Activated T-helper 2 cell treated with anti-CD3 and anti-CD28 coated beads, Interferon-gamma antibody, Interleukin-2, Interleukin-4, amounts not matched to agents 10 μg/mL and 5 μg/mL and 100 μg/mL, durations not matched to agents 14 hours and 24 hours and 36 hours (primary cell): ENCODE measurements around the gene TRERF1. TPM values are rescaled to one million over a fixed set of nuclear protein-coding genes. Genes with fewer than 3 reads are reported as not detected.
"Not testable (repeated sequence)": the region's sequence is repeated elsewhere in the genome, so short reads cannot be mapped to it uniquely, and the experiment has no call there.

ENCODE experiments used
- DNase-seq: peaks from one replicate; pipeline ENCODE4 v3.0.0; 2021; ENCODE audit warnings: low spot score
- H3K27ac Mint-ChIP-seq: one replicate; pipeline ENCODE4 v1.8.0; 2021; ENCODE audit warnings: mixed read lengths
- H3K27me3 Mint-ChIP-seq: one replicate; pipeline ENCODE4 v1.8.0; 2021; ENCODE audit warnings: low read depth, mixed read lengths
- H3K36me3 Mint-ChIP-seq: one replicate; pipeline ENCODE4 v1.8.0; 2021; ENCODE audit warnings: low read depth, mixed read lengths
- H3K4me1 Mint-ChIP-seq: one replicate; pipeline ENCODE4 v1.8.0; 2021; ENCODE audit warnings: low read depth, mixed read lengths
- H3K4me3 Mint-ChIP-seq: one replicate; pipeline ENCODE4 v1.8.0; 2021; ENCODE audit warnings: low read depth, mild to moderate bottlenecking, moderate library complexity, mixed read lengths
- H3K9me3 Mint-ChIP-seq: one replicate; pipeline ENCODE4 v1.8.0; 2021; ENCODE audit warnings: mixed read lengths
- intact Hi-C: fragments of 100-400 bp; cut with micrococcal nuclease; formaldehyde crosslinking; loops from one replicate; pipeline ENCODE4 v1.15.1; 2023
- total RNA-seq: library from RNA; stranded (reverse); gene quantifications from 2 replicates; pipeline ENCODE4 v1.2.3, GENCODE V29; 2022

The TRERF1 gene
- total RNA-seq, 1 donor from 2014 or later: 19.6 TPM

DNA sequence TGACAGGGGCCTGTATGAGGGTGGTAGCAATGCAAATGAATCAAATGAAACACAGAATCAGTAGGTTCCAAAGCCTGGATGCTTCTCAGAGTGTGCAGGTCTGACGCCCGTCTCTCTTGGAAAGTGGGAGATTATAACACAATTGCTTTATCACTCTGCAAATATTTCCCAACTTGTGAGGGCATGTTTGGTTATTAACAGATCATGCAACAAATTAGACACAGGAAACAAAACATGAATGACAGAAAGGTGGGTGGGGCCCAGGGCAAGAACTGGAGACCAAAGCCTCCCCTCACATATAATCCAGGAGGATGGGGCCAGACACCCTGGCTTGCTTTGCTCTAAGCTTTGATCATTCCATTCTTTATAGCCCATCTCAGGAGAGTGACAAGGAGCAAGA, 125.5 kb downstream of the TRERF1 start:
- Mint-ChIP-seq H3K36me3 (peaks cover 23% of the 10 kb centered on the region), H3K27me3 (no peaks in the 10 kb centered on the region), H3K4me1 (peaks cover 18% of the 10 kb centered on the region), H3K9me3 (peaks cover 8% of the 10 kb centered on the region), H3K4me3 (no peak overlapping the region), H3K27ac (no peak overlapping the region)
- DNase-seq: no peak
- intact Hi-C loops: no loop called here

DNA sequence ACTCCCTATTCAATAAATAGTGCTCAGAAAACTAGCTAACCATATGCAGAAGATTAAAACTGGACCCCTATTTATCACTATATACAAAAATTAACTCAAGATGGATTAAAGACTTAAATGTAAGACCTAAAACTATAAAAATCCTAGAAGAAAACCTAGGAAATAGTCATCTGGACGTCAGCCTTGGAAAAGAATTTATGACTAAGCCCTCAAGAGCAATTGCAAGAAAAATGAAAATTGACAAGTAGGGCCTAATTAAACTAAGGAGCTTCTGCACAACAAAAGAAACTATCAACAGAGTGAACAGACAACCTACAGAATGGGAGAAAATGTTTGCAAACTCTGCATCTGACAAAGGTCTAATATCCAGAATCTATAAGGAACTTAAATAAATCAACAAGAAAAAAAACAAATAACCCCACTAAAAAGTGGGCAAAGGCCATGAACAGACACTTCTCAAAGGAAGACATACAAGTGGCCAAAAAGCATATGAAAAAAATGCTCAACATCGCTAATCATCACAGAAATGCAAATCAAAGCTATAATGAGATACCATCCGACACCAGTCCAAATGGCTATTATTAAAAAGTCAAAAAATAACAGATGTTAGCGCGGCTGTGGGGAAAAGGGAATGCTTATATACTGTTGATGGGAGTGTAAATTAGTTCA, 126.9 kb downstream of the TRERF1 start:
- H3K27ac Mint-ChIP-seq, H3K9me3 Mint-ChIP-seq, DNase-seq, intact Hi-C loops, H3K27me3 Mint-ChIP-seq, H3K4me3 Mint-ChIP-seq: not testable (repeated sequence)
- Mint-ChIP-seq H3K4me1 (peaks cover 19% of the 10 kb centered on the region), H3K36me3 (peaks cover 25% of the 10 kb centered on the region)

DNA sequence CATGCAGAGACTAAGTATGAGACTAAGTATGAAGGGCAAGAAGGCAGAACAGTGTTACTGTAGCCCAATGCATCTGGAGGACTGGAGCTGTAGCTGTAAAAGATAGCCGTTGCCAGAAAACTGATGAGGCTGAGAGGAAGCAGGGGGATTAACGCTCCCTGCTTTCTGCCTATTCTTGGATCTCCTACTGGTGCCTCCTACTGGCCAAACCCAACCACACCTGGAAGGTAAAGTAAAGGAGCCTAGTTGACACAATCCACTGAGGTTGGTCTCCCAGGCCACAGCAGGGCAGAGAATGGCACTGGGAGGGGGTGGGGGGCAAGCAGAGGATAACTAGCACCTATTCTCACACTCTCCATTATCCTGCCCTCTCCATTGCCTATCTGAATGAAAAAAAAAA, 129.1 kb downstream of the TRERF1 start:
- no peak overlapping the region for H3K4me3 Mint-ChIP-seq
- H3K27ac Mint-ChIP-seq: no peak overlapping the region
- DNase-seq: no peak
- H3K4me1 Mint-ChIP-seq: peaks cover 25% of the 10 kb centered on the region
- peaks cover 8% of the 10 kb centered on the region for H3K9me3 Mint-ChIP-seq
- peaks cover 25% of the 10 kb centered on the region for H3K36me3 Mint-ChIP-seq
- H3K27me3 Mint-ChIP-seq: no peaks in the 10 kb centered on the region
- intact Hi-C loops: loop anchor here (1.0 kb wide), 1 partner anchor 16 kb away; no protein-coding TSS in a partner anchor

DNA sequence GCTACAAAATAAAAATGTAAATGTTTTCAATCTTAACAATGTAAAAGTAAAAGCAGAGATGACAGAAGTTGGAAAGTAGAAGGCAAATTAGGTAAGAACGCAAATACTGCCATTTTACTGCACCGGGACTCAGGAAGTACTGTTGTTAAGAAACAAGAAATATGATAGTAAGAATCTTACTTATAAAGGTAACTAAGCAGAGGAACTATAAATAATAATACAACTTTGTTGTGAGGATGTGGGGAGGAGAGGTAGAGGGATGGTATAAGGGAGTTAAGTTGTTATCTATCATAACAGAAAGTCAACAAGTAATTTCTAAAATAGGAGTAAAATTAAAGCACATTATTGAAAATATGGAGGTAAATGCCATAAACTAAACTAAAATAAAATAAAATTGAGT, 129.8 kb downstream of the TRERF1 start:
- DNase-seq: no peak
- H3K9me3 Mint-ChIP-seq: peaks cover 8% of the 10 kb centered on the region
- H3K27ac Mint-ChIP-seq: no peak overlapping the region
- H3K27me3 Mint-ChIP-seq: no peaks in the 10 kb centered on the region
- intact Hi-C loops: loop anchor here (1.0 kb wide), 1 partner anchor 16 kb away; no protein-coding TSS in a partner anchor
- H3K4me3 Mint-ChIP-seq: no peak overlapping the region
- peaks cover 28% of the 10 kb centered on the region for H3K4me1 Mint-ChIP-seq
- H3K36me3 Mint-ChIP-seq: peaks cover 25% of the 10 kb centered on the region

DNA sequence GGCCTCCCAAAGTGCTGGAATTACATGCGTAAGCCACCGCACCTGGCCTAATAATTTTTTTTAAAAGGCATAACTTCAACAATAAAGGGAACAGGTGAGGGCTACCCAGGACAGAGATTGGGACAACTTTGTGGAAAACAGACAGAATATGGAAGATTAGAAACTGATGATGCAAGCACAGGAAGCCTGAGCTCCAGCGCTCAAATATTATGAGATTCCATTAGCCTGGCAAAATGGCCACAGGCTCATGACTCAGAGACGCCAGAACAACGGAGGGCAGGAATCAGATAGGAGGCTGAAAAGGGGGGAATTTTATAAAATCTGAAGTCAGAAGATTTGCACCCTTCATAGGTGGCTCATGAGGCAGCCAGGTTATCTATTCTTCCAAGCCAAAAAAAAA, 131.0 kb downstream of the TRERF1 start:
- no peaks in the 10 kb centered on the region for H3K27me3 Mint-ChIP-seq
- peaks cover 30% of the 10 kb centered on the region for H3K4me1 Mint-ChIP-seq

DNA sequence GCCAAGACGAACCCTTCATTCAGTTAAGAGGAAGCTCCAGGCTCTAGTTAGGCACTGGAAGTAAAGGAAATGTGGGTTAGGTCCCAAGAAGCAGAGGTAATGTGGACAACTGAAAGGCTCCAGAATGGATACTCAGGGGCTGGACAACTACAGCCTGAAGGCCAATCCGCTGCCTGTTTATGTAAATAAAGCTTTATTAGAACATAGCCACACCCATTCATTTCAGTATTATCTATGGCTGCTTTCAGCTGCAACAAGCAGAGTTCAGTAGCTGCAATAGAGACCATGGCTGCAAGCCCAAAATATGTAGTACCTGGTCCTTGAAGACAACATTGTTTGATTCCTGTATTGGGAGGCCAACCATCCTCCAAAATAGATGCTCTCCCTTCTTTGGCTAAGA, 133.2 kb downstream of the TRERF1 start:
- DNase-seq: no peak
- H3K4me3 Mint-ChIP-seq: no peak overlapping the region
- H3K4me1 Mint-ChIP-seq: peaks cover 43% of the 10 kb centered on the region
- no peaks in the 10 kb centered on the region for H3K9me3 Mint-ChIP-seq
- H3K27ac Mint-ChIP-seq: no peak overlapping the region
- H3K36me3 Mint-ChIP-seq: peaks cover 12% of the 10 kb centered on the region
- H3K27me3 Mint-ChIP-seq: no peaks in the 10 kb centered on the region
- intact Hi-C loops: loop anchor here (5.0 to 10.0 kb wide), 2 partner anchors 206 to 229 kb away; no protein-coding TSS in a partner anchor

More for the DNA sequence above, 131.0 kb downstream of the TRERF1 start:
- peaks cover 18% of the 10 kb centered on the region for H3K36me3 Mint-ChIP-seq
- DNase-seq: no peak
- no peak overlapping the region for H3K27ac Mint-ChIP-seq
- intact Hi-C loops: no loop called here
- H3K9me3 Mint-ChIP-seq: peaks cover 8% of the 10 kb centered on the region
- H3K4me3 Mint-ChIP-seq: no peak overlapping the region

DNA sequence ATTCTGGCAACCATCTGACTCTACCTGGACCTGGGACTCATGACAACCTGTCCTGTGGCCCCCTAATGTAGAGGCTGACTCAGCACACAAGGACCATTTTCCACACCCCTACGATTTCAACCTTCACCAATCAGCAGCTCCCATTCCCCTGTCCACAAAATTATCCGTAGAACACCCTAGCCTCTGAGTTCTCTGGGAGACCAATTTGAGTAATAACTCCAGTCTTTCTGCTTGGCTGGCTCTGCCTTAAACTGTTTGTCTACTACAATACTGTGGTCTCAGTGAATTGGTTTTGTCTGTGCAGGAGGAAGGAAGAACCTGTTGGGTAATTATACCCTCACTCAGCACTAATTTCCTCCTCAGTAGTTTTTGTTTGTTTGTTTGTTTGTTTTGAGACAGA, 134.7 kb downstream of the TRERF1 start:
- Mint-ChIP-seq H3K9me3 (no peaks in the 10 kb centered on the region), H3K4me1 (peaks cover 47% of the 10 kb centered on the region), H3K4me3 (no peak overlapping the region), H3K36me3 (peaks cover 13% of the 10 kb centered on the region), H3K27me3 (no peaks in the 10 kb centered on the region), H3K27ac (peak overlapping the region; percentile 90)
- DNase-seq: no peak
- intact Hi-C loops: loop anchor here (1.0 to 10.0 kb wide), 6 partner anchors 22 to 230 kb away; no protein-coding TSS in a partner anchor

DNA sequence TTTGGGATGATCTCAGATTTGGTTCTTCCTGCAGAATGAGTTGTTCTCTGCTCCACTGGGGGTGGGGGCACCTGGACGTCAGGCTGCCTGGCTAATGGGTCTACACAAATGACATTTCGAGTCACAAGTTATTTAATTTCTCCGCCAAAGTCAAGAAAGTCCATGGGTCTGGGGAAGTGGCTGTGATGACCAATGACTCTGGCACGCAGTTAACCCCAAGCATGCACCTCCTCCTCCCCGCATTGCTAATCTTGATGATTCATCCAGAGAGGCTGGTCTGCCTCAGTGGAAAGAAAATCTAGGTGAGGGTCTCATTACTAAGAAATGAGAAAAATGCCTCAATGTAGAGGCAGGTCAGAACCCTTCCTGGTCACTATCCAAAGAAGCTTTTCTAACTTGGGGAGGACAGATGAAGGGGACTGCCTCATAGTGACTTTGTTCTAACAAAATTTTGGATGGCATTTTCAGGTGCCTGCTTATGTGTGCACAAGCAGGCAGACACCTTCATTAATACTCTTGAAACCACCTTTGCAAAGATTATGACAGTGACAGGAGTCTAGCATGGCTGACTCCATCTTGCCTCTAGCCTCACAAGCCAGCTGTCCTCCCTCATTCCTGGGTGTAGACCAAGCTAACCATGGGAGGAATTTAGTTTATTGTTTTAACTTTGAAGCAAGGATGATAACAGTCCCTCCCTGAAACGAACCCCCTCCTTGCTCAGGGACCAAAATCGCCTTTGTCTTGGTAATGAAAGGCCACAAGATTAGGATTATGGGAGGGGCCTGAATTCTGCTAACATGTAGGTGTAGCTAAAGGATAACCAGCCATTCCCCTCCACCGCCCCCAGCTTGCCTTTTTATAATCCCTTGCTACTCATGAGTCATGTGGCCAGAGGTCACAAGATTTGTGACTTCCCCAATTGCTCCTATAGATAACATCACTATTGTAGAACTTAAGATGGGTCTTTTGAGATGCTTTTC, 135.4 kb downstream of the TRERF1 start:
- Mint-ChIP-seq H3K9me3 (no peaks in the 10 kb centered on the region), H3K36me3 (peaks cover 10% of the 10 kb centered on the region), H3K27me3 (no peaks in the 10 kb centered on the region), H3K27ac (peak overlapping the region; percentile 90), H3K4me1 (peaks cover 43% of the 10 kb centered on the region), H3K4me3 (no peak overlapping the region)
- intact Hi-C loops: loop anchor here (1.0 to 10.0 kb wide), 6 partner anchors 23 to 231 kb away; no protein-coding TSS in a partner anchor
- no peak for DNase-seq

DNA sequence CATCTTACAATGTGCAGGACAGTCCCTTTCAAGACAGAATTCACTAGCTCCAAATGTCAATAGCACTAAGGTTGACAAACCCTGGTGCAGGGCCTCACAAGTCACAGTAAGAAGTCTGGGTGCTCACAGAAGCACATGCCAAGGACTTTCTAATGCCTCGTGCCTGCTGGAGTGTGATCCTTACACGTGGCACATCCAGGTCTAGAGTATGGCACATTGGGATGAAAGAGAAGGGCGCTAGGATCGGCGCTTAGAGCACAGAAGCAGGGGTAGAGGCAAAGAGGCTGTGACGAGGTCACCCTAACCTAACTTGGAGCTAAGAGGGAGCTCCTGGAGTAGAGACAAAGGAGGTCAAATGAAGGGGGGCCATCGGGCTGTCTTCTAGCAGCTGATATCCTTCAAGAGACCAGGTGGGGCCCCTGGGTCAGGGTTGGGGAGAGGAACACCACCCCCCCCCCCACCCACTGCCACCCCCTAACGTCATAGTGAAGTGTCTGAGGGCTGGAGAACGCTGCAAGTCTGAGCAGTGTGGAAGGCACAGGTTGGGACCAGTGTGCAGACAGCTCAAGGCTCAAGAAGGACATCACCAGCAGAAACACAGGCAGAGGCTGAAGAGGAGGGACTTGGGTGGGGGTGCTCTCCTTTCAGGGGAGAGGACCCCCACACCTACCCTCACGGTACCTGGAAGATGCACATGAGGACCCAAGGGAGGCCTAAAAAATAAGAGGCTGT, 136.3 kb downstream of the TRERF1 start:
- Mint-ChIP-seq H3K4me3 (no peak overlapping the region), H3K4me1 (peaks cover 40% of the 10 kb centered on the region), H3K27me3 (no peaks in the 10 kb centered on the region), H3K9me3 (no peaks in the 10 kb centered on the region), H3K27ac (peak overlapping the region; percentile 90), H3K36me3 (peaks cover 11% of the 10 kb centered on the region)
- intact Hi-C loops: loop anchor here (5.0 to 10.0 kb wide), 2 partner anchors 209 to 232 kb away; no protein-coding TSS in a partner anchor
- no peak for DNase-seq

DNA sequence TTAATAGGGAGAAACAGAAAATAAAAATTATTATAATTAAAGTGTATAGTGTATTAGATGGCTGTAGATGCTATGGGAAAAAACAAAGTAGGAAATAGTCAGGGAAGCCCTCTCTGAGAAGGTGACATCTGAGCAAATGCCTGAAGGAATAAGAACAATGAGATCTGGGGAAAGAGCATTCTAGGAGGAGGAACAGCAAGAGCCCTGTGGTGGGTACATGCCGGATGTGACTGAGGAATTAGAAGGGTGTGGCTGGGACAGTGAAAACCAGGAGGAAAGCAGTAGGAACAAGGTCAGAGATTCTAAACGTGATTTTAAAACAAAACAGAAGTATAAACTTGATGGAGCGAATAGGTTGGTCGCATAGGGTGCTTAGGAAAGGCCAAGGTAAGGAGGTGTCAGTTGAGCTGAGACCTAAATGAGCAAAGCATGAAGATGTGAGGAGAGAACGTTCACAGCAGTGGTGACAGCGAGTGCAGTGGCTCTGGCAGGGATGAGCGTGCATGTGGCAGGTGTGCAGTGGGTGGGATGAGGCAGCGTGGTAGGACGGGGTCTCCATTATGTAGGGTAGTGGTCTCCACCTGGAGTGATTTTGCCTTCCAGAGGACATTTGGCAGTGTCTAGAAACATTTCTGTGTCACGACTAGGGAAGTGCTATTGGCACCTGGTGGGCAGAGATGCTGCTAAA, 137.0 kb downstream of the TRERF1 start:
- Mint-ChIP-seq H3K9me3 (no peaks in the 10 kb centered on the region), H3K4me3 (no peak overlapping the region)
- intact Hi-C loops: loop anchor here (5.0 to 10.0 kb wide), 2 partner anchors 210 to 233 kb away; no protein-coding TSS in a partner anchor

DNA sequence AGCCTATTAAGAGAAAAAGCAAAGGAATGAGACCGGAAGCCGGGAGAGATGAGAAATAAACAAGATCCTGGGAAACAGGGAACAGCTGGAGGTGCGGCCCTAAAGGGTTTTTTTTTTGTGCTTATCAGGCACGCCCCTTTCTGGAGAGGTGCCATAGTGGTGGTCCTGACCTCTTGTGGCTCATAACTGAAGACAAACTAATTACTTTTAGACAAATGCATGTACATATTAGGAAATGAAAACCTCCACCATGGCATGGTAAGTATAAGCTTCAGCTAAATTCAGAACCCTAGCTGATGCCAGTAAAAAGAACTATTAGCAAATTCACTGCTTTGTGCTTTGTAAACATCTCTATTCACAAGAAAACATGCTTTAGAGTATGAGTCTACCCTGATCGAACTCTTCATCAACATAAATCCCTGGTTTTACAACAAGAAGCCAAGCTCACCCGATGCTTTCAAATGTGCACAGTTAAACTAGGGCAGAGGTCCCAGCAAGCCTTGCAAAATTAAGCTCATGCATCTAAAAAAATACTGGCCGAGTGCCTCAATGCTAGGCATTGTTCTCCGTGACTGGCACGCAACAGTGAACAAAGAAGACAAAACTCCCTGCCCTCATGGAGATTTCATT, 137.7 kb downstream of the TRERF1 start:
- DNase-seq: no peak
- no peaks in the 10 kb centered on the region for H3K9me3 Mint-ChIP-seq
- H3K27ac Mint-ChIP-seq: no peak overlapping the region
- H3K4me1 Mint-ChIP-seq: peaks cover 38% of the 10 kb centered on the region
- intact Hi-C loops: loop anchor here (10.0 kb wide), 1 partner anchor 211 kb away; no protein-coding TSS in a partner anchor
- H3K27me3 Mint-ChIP-seq: no peaks in the 10 kb centered on the region
- H3K36me3 Mint-ChIP-seq: peaks cover 11% of the 10 kb centered on the region
- no peak overlapping the region for H3K4me3 Mint-ChIP-seq

More for the DNA sequence above, 137.0 kb downstream of the TRERF1 start:
- DNase-seq: no peak
- Mint-ChIP-seq H3K27ac (peak overlapping the region; percentile 1), H3K27me3 (no peaks in the 10 kb centered on the region), H3K36me3 (peaks cover 11% of the 10 kb centered on the region), H3K4me1 (peaks cover 40% of the 10 kb centered on the region)
